NCI-H1417 treated with DMSO at 0.1 percent for 48 hours (cell line): ENCODE data around the gene DEFB112.

Experiments
- DNase-seq: peaks from one replicate; lab custom pipeline; 2025; lab: John Stamatoyannopoulos, UW

The DEFB112 gene

GRCh38 chr6:49995278-49995677 is 54.5 kb downstream of the DEFB112 start:
- DNase-seq = no peak
